Colonic mucosa (tissue), 4 donors: ENCODE results near the gene ZNF507. TPM values are rescaled to one million over a fixed set of nuclear protein-coding genes. Genes with fewer than 3 reads are reported as not detected.

ENCODE experiments used
- DNase-seq: peaks from one replicate; pipeline ENCODE4 v3.0.0-alpha.2; 2020
- H3K27ac ChIP-seq: fragments of 200-600 bp; one replicate; pipeline ENCODE4 v1.8.0; 2021
- H3K27me3 ChIP-seq: fragments of 200-600 bp; one replicate; pipeline ENCODE4 v1.8.0; 2021
- H3K36me3 ChIP-seq: fragments of 200-600 bp; one replicate; pipeline ENCODE4 v1.8.0; 2021
- H3K4me1 ChIP-seq: fragments of 200-600 bp; one replicate; pipeline ENCODE4 v1.8.0; 2021; ENCODE audit warnings: mild to moderate bottlenecking
- H3K4me3 ChIP-seq: fragments of 200-600 bp; one replicate; pipeline ENCODE4 v1.8.0; 2021
- H3K9ac ChIP-seq, 2 donors: one replicate each; pipeline ENCODE4 v1.7.0; 2013; ENCODE audit warnings: control low read depth in 2 of 2, low read depth in 2 of 2, low read length in 2 of 2
- H3K9me3 ChIP-seq: fragments of 200-600 bp; one replicate; pipeline ENCODE4 v1.8.0; 2021
- intact Hi-C: fragments of 100-400 bp; cut with DNase I; formaldehyde crosslinking; loops from one replicate; pipeline ENCODE4 v1.14.1; 2022
- total RNA-seq, 2 donors: library from RNA; stranded (reverse); fragmentation: NEBNext Ultra II Directional in 1 of 2; extraction: Animal tissue kit (Norgen Biotek cat#: 25700) in 1 of 2; gene quantifications; one replicate each; pipeline ENCODE4 v1.2.1, GENCODE V29; 2021
- TF ChIP-seq, protein P1 (sequence below): fragments of 200-600 bp; IDR thresholded peaks from one replicate; pipeline ENCODE4 v1.8.0; 2022; ENCODE audit warnings: antibody characterized with exemption, mild to moderate bottlenecking
- donor health status: healthy.
- donor health status: DM: no; HTN: no; CAD: no.
- donor health status: DM: no; HTN: no; CAD: no.

ZNF507 gene
- total RNA-seq, 2 donors from 2014 or later, result 15.3 to 16.6 TPM

DNA sequence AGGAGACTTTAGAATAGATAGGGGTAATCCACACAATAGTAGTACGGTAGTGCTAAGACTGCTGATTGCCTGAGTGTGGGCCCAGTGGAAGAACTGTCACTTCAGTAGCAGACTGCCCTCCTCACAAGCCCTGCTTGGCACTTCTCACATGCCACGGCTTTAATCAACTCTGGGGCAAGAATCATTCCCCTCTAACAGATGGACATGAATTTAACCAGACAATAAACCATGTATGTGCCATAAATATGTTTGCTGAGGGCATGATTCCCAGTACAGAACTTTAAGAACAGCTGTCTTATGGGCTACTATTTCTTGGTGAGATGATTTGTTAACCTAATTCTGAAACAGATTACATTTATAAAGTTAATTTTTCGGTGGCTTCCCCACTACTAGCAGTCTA lies 82.1 kb downstream of the ZNF507 start:
- no peaks in the 10 kb centered on the region for H3K4me1 ChIP-seq
- H3K36me3 ChIP-seq, result no peaks in the 10 kb centered on the region
- TF ChIP-seq, protein P1, sequence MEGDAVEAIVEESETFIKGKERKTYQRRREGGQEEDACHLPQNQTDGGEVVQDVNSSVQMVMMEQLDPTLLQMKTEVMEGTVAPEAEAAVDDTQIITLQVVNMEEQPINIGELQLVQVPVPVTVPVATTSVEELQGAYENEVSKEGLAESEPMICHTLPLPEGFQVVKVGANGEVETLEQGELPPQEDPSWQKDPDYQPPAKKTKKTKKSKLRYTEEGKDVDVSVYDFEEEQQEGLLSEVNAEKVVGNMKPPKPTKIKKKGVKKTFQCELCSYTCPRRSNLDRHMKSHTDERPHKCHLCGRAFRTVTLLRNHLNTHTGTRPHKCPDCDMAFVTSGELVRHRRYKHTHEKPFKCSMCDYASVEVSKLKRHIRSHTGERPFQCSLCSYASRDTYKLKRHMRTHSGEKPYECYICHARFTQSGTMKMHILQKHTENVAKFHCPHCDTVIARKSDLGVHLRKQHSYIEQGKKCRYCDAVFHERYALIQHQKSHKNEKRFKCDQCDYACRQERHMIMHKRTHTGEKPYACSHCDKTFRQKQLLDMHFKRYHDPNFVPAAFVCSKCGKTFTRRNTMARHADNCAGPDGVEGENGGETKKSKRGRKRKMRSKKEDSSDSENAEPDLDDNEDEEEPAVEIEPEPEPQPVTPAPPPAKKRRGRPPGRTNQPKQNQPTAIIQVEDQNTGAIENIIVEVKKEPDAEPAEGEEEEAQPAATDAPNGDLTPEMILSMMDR, result no peak
- no peak overlapping the region for H3K9ac ChIP-seq
- H3K27me3 ChIP-seq, result no peaks in the 10 kb centered on the region
- H3K27ac ChIP-seq, result no peak overlapping the region
- no peaks in the 10 kb centered on the region for H3K9me3 ChIP-seq
- intact Hi-C loops, result no loop called here
- DNase-seq, result no peak
- H3K4me3 ChIP-seq, result no peak overlapping the region

DNA sequence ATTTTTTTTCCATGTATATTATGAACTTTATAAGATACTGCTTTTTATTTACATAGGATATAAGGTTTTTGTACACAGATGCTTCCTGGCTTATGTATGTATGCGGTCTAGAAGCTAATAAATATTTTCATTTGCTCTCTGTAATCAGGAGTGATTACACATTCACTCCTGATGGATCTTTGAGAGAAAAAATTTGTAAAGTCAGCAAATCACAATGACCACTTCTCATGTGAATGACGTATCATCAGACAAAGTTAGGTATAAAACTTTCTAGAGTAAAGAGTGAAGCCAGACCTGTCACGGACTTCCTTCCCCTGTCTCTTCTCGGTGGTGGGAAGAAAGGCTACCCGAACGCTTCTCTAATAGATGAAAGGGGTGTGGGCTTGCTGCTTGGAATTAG lies 91.3 kb downstream of the ZNF507 start:
- TF ChIP-seq, protein P1, result no peak
- intact Hi-C loops, result no loop called here
- Histone ChIP-seq H3K4me1 (no peaks in the 10 kb centered on the region), H3K9me3 (no peaks in the 10 kb centered on the region), H3K9ac (no peak overlapping the region), H3K27ac (no peak overlapping the region), H3K27me3 (no peaks in the 10 kb centered on the region), H3K36me3 (no peaks in the 10 kb centered on the region), H3K4me3 (no peak overlapping the region)
- no peak for DNase-seq

DNA sequence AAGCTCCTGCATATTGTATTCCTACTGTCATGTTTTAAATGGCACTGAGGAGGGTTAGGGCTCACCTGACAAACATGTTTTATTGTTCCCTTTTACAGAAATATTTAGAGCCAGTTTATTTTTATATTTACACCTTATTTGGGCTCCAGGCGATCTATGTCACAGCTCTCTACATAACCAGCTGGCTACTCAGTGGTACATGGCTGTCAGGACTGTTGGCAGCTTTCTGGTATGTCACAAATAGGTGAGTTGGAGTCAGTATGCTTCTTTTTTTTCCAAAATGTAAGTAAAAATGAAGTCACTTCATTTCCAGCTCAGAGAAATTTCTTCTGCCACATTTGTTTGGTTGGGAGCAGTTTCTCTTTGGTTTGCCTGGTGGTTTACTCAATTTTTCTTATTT lies 91.7 kb downstream of the ZNF507 start:
- H3K9ac ChIP-seq, result no peak overlapping the region
- H3K36me3 ChIP-seq, result no peaks in the 10 kb centered on the region
- H3K27me3 ChIP-seq, result no peaks in the 10 kb centered on the region
- no peaks in the 10 kb centered on the region for H3K4me1 ChIP-seq
- intact Hi-C loops, result no loop called here
- TF ChIP-seq, protein P1, result no peak
- no peak for DNase-seq
- no peaks in the 10 kb centered on the region for H3K9me3 ChIP-seq
- H3K27ac ChIP-seq, result no peak overlapping the region
- H3K4me3 ChIP-seq, result no peak overlapping the region

Other genes starting within 250 kb of the ZNF507 start
- 10 to 100 TPM; 12.1 to 13.6 TPM for gene DPY19L3, start 60.2 kb downstream of the ZNF507 start, total RNA-seq
- gene PDCD5, start 235.6 kb downstream of the ZNF507 start, total RNA-seq, result 10 to 100 TPM; 66.7 to 70.8 TPM